Measurements from ENCODE around the gene CHID1. TPM values are rescaled to one million over a fixed set of nuclear protein-coding genes. Genes with fewer than 3 reads are reported as not detected.

The CHID1 gene
- total RNA-seq, 2 donors from 2014 or later = 61.2 to 195 TPM

- no peak overlapping the region for H3K27ac ChIP-seq
- H3K4me1 ChIP-seq (ENCODE audit: control insufficient read depth in 1 of 2, low read depth in 2 of 2) = no peaks in the 10 kb centered on the region
- no peaks in the 10 kb centered on the region for H3K27me3 ChIP-seq (replicated peaks; ENCODE audit: insufficient read depth)
- H3K9me3 ChIP-seq = no peaks in the 10 kb centered on the region
- no peak for ATAC-seq (ENCODE audit: insufficient number of reproducible peaks, low FRiP score, low read depth)
- TF ChIP-seq CTCF (IDR thresholded peaks at IDR 0.05) = no peak
- H3K4me3 ChIP-seq = no peak overlapping the region
- DNase-seq (ENCODE audit: low spot score) = no peak
- H3K36me3 ChIP-seq = peaks cover 9% of the 10 kb centered on the region
These were observed 44.8 kb upstream of the CHID1 start for GRCh38 chr11:955154-956063.

- H3K36me3 ChIP-seq = peaks cover under 1% of the 10 kb centered on the region
- no peak for DNase-seq (ENCODE audit: low spot score)
- H3K4me1 ChIP-seq (ENCODE audit: control insufficient read depth in 1 of 2, low read depth in 2 of 2) = no peaks in the 10 kb centered on the region
- TF ChIP-seq CTCF (IDR thresholded peaks at IDR 0.05) = no peak
- no peaks in the 10 kb centered on the region for H3K27me3 ChIP-seq (replicated peaks; ENCODE audit: insufficient read depth)
- H3K4me3 ChIP-seq = no peak overlapping the region
- ATAC-seq (ENCODE audit: insufficient number of reproducible peaks, low FRiP score, low read depth) = no peak
- H3K27ac ChIP-seq = no peak overlapping the region
- H3K9me3 ChIP-seq = no peaks in the 10 kb centered on the region
These were observed 44.0 kb upstream of the CHID1 start for GRCh38 chr11:954392-955153.

GRCh38 chr11:953512-953911 lies 42.9 kb upstream of the CHID1 start:
- ATAC-seq (ENCODE audit: insufficient number of reproducible peaks, low FRiP score, low read depth) = no peak
- Histone ChIP-seq H3K4me3 (no peak overlapping the region), H3K9me3 (peaks cover 5% of the 10 kb centered on the region), H3K36me3 (peaks cover 2% of the 10 kb centered on the region), H3K27me3 (replicated peaks; ENCODE audit: insufficient read depth) (no peaks in the 10 kb centered on the region), H3K27ac (no peak overlapping the region), H3K4me1 (ENCODE audit: control insufficient read depth in 1 of 2, low read depth in 2 of 2) (no peaks in the 10 kb centered on the region)
- TF ChIP-seq CTCF (IDR thresholded peaks at IDR 0.05) = no peak
- no peak for DNase-seq (ENCODE audit: low spot score)

- DNase-seq (ENCODE audit: low spot score) (no peak), ATAC-seq (ENCODE audit: insufficient number of reproducible peaks, low FRiP score, low read depth) (no peak)
- Histone ChIP-seq H3K4me1 (ENCODE audit: control insufficient read depth in 1 of 2, low read depth in 2 of 2) (no peaks in the 10 kb centered on the region), H3K27ac (no peak overlapping the region), H3K36me3 (peaks cover 2% of the 10 kb centered on the region), H3K4me3 (no peak overlapping the region), H3K27me3 (replicated peaks; ENCODE audit: insufficient read depth) (no peaks in the 10 kb centered on the region), H3K9me3 (peaks cover 5% of the 10 kb centered on the region)
- no peak for TF ChIP-seq CTCF (IDR thresholded peaks at IDR 0.05)
These were observed 42.1 kb upstream of the CHID1 start for GRCh38 chr11:952406-953385.

Measured in thoracic aorta (tissue), 2 donors.